NCI-H748 (cell line): ENCODE data around the gene CCN2.

Source experiments
- DNase-seq: peaks from one replicate; lab custom pipeline; 2025; ENCODE audit not compliant: unreplicated experiment; lab: John Stamatoyannopoulos, UW

Gene CCN2

GRCh38 chr6:131967948-131968347 is 16.8 kb upstream of the CCN2 start:
- DNase-seq: no peak

GRCh38 chr6:131966443-131966842 is 15.3 kb upstream of the CCN2 start:
- no peak for DNase-seq

DNA sequence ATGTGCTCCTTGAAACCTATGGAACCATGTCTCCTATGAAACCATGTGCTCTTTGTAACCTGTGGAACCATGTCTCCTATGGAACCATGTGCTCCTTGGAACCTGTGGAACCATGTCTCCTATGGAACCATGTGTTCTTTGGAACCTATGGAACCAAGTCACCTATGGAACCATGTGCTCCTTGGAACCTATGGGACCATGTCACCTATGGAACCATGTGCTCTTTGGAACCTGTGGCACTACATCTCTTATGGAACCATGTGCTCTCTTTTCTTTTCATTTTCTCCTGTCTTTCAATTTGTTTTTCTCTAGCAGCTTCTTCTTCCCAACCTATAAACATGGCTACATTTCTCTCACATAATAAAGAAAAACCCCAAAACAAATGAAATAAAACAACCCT is 11.9 kb upstream of the CCN2 start:
- DNase-seq: no peak

- DNase-seq: no peak
Measured at GRCh38 chr6:131960371-131961133, 9.4 kb upstream of the CCN2 start.

DNA sequence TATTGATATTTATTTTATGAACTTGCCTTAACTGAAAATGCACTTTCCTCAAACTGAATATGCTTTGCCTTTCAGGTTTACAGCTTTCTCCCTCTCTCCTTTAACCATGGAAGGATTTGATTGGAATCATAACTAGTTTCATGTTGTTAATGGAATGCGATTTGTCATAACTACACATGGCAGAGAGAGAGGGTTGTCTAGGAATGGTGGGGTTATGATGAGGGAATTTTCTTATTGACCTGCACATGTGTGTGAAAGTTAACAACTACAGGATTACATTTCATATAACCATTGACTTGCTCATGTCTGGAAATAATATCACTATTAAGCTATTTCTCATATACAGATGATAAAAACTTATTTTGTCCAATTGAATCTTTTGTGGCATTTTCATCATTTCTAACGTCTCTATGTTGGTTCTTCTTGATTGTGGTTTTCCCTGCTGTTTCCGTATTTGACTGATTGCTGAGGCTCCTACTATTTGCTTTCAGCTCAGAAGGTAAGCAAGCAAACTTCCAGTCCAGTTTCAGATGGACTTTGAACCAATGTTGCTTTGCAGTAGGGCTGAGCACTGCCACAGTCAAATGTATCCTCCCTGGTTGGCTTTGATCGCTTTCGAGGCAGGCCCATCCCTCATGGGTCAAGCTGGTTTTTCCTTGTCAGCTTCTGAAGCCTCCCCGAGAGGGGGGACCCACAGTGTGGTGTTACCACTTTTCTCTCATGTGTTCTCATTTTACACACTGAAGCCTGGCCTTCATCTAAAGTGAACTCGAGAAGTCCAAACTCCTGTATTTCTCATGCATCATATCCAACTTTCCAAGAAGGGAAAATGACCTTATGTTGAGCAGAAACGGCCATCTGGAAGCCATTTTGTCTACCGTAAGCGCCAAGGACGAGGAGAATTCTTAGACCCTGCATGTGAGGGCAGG is 7.6 kb upstream of the CCN2 start:
- no peak for DNase-seq

GRCh38 chr6:131958095-131958494 is 6.9 kb upstream of the CCN2 start:
- no peak for DNase-seq

- no peak for DNase-seq
Measured at GRCh38 chr6:131955876-131956275, 4.7 kb upstream of the CCN2 start.

- DNase-seq: no peak
Measured at GRCh38 chr6:131955192-131955591, 4.0 kb upstream of the CCN2 start.

- no peak for DNase-seq
Measured at GRCh38 chr6:131954775-131955107, 3.6 kb upstream of the CCN2 start.

DNA sequence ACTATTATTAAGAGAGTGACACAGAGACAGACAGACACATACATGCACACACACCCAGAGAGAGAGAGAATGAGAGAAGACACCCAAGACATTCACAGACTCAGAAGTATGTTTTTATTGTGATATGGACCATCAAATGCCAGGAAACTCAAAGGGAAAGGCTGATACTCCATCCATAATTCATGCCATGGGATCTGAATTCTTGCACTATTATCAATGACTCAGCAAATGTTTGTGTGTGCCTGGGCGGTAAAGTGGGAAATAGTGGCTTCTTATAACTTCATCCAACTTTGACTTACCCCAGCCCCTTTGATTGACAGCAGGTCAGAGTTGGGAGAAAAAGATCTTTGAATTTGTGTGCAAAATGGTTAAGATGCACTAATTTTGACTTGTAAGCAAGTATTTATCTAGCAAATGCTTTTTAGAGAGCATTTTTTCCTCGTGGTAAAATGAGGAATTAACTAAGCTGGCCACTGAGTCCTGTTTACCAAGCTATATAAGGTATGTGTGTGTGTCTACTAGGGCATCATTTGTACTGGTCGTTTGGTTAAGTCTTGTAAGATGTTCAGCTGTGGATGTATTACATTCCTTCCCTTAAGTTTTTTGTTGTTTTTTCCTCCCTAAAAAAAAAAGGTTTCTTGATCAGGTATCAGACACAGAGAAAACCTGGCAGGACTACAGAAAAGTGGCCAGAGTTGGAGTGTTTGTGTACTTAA is 3.0 kb upstream of the CCN2 start:
- no peak for DNase-seq

DNA sequence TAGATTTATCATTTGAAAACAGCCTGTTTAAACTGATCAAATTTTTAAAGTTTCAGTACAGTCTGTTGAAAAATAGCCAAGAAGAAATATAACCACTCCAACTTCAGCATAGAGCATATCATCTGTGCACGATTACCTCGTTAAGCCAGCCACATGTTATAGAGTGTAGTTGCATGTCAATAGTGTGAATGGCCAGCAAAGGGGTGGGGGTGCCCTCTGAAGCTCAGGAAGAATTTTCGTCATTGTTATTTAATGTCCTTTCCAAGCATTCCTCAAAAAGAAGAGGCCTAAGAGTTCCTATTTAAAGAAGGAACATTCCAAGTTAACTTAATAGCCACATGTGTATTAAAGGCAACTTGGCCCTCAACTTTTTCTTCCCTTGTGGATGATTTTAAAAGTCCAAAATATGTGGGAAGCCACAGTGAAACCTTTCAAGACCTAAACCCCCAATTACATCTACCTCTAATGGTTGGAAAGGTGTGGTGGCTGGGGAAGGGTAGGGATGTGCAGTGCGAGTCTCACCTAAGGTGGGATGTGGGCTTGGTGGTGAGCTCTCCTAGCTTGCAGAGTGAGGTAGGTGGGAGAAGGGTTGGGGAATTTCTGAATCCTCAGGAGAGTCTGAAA is 1.8 kb upstream of the CCN2 start:
- DNase-seq: no peak

DNA sequence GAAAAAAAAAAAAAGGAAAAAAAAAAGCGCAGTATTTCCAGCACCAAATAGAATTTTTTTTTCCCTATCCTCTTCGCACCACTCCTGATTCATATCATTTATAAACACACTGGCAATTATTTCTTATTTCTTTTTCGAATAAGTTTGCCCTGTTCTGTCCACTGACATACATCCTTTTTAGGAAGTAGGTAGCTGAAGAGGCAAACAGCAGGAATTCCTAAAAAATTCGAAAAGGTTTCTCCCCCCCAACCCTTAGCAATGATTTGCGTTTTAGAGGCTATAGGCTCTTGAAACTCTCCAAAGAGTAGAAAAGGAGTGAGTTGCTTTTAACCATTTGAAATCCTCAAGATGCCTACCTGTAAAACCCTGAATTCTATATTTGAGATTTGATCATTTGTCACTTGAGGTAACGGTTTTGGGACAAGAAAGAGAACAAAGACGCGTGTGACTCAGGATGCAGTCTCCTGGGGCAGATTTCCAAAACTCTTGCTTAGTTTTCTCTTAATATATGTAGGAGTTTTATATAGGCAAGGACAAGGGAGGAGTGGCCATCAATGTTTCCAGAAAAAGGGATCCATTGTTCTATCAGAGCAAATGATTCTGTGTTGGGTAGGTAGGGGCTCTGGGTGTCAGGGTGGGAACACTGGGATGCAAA is 531 bp upstream of the CCN2 start:
- no peak for DNase-seq

DNA sequence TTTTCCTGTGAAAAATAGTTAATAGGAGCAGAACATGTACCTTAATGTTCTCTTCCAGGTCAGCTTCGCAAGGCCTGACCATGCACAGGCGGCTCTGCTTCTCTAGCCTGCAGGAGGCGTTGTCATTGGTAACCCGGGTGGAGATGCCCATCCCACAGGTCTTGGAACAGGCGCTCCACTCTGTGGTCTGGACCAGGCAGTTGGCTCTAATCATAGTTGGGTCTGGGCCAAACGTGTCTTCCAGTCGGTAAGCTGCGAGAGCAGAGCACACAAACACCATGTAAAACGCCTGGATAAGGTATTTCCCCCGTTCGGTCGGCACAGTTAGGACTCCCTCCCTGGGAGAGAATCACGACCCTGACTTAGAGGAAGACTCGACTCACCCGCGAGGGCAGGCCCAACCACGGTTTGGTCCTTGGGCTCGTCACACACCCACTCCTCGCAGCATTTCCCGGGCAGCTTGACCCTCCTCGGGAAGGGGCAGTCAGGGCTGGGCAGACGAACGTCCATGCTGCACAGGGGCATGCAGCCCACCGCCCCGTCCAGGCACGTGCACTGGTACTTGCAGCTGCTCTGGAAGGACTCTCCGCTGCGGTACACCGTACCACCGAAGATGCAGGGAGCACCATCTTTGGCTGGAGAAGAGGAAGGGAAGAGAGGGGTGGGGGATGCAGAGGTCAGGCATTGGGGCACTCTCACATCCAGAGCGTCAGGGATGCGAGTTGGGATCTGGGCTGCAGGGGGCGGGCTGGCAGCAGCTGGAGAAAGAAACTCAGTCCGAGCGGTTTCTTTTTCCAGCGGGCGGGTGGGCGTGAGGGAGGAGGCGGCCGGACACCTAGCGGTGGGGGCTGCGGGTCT is 1.0 kb downstream of the CCN2 start:
- DNase-seq: peak; percentile 77

DNA sequence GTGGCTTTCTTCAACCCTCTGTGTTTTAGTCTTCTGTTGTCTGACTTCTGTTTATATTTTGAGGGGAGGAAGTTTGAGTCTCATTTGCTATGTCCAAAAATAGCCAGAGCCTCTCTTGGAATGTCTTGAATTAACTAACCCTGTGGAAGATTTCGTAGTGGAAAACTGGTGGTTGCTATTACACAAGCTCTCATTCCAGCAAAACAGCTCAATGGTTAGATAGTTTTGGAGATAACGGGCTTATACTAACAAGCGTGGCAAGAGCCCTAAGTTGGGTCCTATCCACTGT is 1.6 kb downstream of the CCN2 start:
- no peak for DNase-seq

- no peak for DNase-seq
Measured at GRCh38 chr6:131948692-131949619, 2.2 kb downstream of the CCN2 start.

- DNase-seq: no peak
Measured at GRCh38 chr6:131947986-131948661, 3.0 kb downstream of the CCN2 start.

GRCh38 chr6:131946992-131947955 is 3.9 kb downstream of the CCN2 start:
- no peak for DNase-seq
